CD4-positive, CD25-positive, alpha-beta regulatory T cell (primary cell): ENCODE data around the gene MAGI1. TPM values are rescaled to one million over a fixed set of nuclear protein-coding genes. Genes with fewer than 3 reads are reported as not detected.

Experiments used
- ATAC-seq, 2 donors: fragments of 150-1000 bp; cut with Tn5 transposase; one replicate each; pipeline ENCODE4 v1.10.0; 2021; ENCODE audit warnings: low read depth in 2 of 2, moderate number of reproducible peaks in 2 of 2, moderate library complexity in 1 of 2
- DNase-seq, 3 donors: peaks; one replicate each; pipeline versions ENCODE4 v3.0.0 to v3.0.0-alpha.2; 2012 to 2022; ENCODE audit warnings: mixed read lengths in 1 of 3
- H3K27ac ChIP-seq: one replicate; pipeline ENCODE4 v1.7.0; 2013; ENCODE audit warnings: mild to moderate bottlenecking, low read length; ENCODE audit not compliant: insufficient read depth, poor library complexity, severe bottlenecking
- H3K27me3 ChIP-seq: one replicate; pipeline ENCODE4 v1.7.0; 2013; ENCODE audit warnings: low read length; ENCODE audit not compliant: control insufficient read depth, insufficient read depth
- H3K36me3 ChIP-seq: one replicate; pipeline ENCODE4 v1.7.0; 2013; ENCODE audit warnings: mild to moderate bottlenecking, low read length, moderate library complexity; ENCODE audit not compliant: control insufficient read depth, insufficient read depth
- H3K4me1 ChIP-seq: 2 replicates; pipeline ENCODE4 v1.7.0; 2013; ENCODE audit warnings: mild to moderate bottlenecking, low read length; ENCODE audit not compliant: insufficient read depth, control insufficient read depth, poor library complexity, severe bottlenecking
- H3K4me3 ChIP-seq: one replicate; pipeline ENCODE4 v1.7.0; 2013; ENCODE audit warnings: low read depth, mild to moderate bottlenecking, low read length, moderate library complexity
- H3K9me3 ChIP-seq, 2 experiments: 1 replicate in 1 of 2; 2 replicates in 1 of 2; pipeline ENCODE4 v1.7.0; 2013; ENCODE audit warnings: low read length in 2 of 2, mild to moderate bottlenecking in 1 of 2, moderate library complexity in 1 of 2; ENCODE audit not compliant: control insufficient read depth in 2 of 2
- H3K27ac Mint-ChIP-seq, 3 donors: one replicate each; pipeline ENCODE4 v1.8.0; 2020 to 2022; ENCODE audit warnings: mild to moderate bottlenecking in 3 of 3, mixed read lengths in 3 of 3, moderate library complexity in 2 of 3
- H3K27me3 Mint-ChIP-seq: one replicate; pipeline ENCODE4 v1.8.0; 2022; ENCODE audit warnings: mild to moderate bottlenecking, mixed read lengths
- H3K36me3 Mint-ChIP-seq: one replicate; pipeline ENCODE4 v1.8.0; 2020; ENCODE audit warnings: mixed read lengths
- H3K4me1 Mint-ChIP-seq, 4 donors: one replicate each; pipeline ENCODE4 v1.8.0; 2020 to 2022; ENCODE audit warnings: mixed read lengths in 4 of 4, mild to moderate bottlenecking in 1 of 4
- H3K4me3 Mint-ChIP-seq, 4 donors: one replicate each; pipeline ENCODE4 v1.8.0; 2020 to 2022; ENCODE audit warnings: mild to moderate bottlenecking in 4 of 4, mixed read lengths in 4 of 4, moderate library complexity in 3 of 4
- H3K9me3 Mint-ChIP-seq, 7 donors: one replicate each; pipeline ENCODE4 v1.8.0; 2020 to 2022; ENCODE audit warnings: mixed read lengths in 7 of 7, mild to moderate bottlenecking in 3 of 7, moderate library complexity in 2 of 7
- polyA plus RNA-seq, 4 donors: library from polyadenylated mRNA; unstranded; fragments of 300-500 nt; fragmentation: Illumina TruSeq; gene quantifications; one replicate each; pipeline ENCODE4 v1.2.3, GENCODE V29; 2021
- total RNA-seq: library from RNA; stranded (reverse); gene quantifications from one replicate; pipeline ENCODE4 v1.2.3, GENCODE V29; 2022

Gene MAGI1
- total and polyA plus RNA-seq, 5 donors from 2014 or later, result 0.10 to 0.44 (median 0.19) TPM; not detected in 1

GRCh38 chr3:65820600-65820999, 218.1 kb downstream of the MAGI1 start:
- Mint-ChIP-seq H3K27ac (no peak overlapping the region), H3K4me3 (no peak overlapping the region), H3K36me3 (no peaks in the 10 kb centered on the region)

GRCh38 chr3:65819896-65820295, 218.8 kb downstream of the MAGI1 start:
- Histone ChIP-seq H3K9me3 (no peaks in the 10 kb centered on the region), H3K4me1 (no peaks in the 10 kb centered on the region), H3K27me3 (no peaks in the 10 kb centered on the region), H3K4me3 (no peak overlapping the region), H3K27ac (no peak overlapping the region), H3K36me3 (no peaks in the 10 kb centered on the region)
- no peak overlapping the region for H3K27ac Mint-ChIP-seq
- no peaks in the 10 kb centered on the region for H3K27me3 Mint-ChIP-seq
- H3K36me3 Mint-ChIP-seq, result no peaks in the 10 kb centered on the region
- H3K4me1 Mint-ChIP-seq, result no peaks in the 10 kb centered on the region
- peaks cover 0 to 8% (median 0%) of the 10 kb centered on the region in 7 donors for H3K9me3 Mint-ChIP-seq
- H3K4me3 Mint-ChIP-seq, result no peak overlapping the region
- DNase-seq (no peak), ATAC-seq (no peak)

More at GRCh38 chr3:65820600-65820999, 218.1 kb downstream of the MAGI1 start:
- Mint-ChIP-seq H3K4me1 (no peaks in the 10 kb centered on the region), H3K27me3 (no peaks in the 10 kb centered on the region), H3K9me3 (peaks cover 0 to 8% (median 0%) of the 10 kb centered on the region in 7 donors)
- Histone ChIP-seq H3K4me3 (no peak overlapping the region), H3K4me1 (no peaks in the 10 kb centered on the region), H3K27me3 (no peaks in the 10 kb centered on the region), H3K9me3 (no peaks in the 10 kb centered on the region), H3K36me3 (no peaks in the 10 kb centered on the region), H3K27ac (no peak overlapping the region)
- no peak for DNase-seq
- no peak for ATAC-seq

GRCh38 chr3:65817553-65818126, 221.1 kb downstream of the MAGI1 start:
- Histone ChIP-seq H3K36me3 (no peaks in the 10 kb centered on the region), H3K27me3 (no peaks in the 10 kb centered on the region), H3K4me1 (no peaks in the 10 kb centered on the region), H3K4me3 (no peak overlapping the region), H3K9me3 (no peaks in the 10 kb centered on the region), H3K27ac (no peak overlapping the region)
- Mint-ChIP-seq H3K4me3 (no peak overlapping the region), H3K4me1 (no peaks in the 10 kb centered on the region), H3K27ac (no peak overlapping the region), H3K27me3 (no peaks in the 10 kb centered on the region), H3K9me3 (peaks cover 0 to 8% (median 0%) of the 10 kb centered on the region in 7 donors), H3K36me3 (no peaks in the 10 kb centered on the region)
- no peak for DNase-seq
- ATAC-seq, result no peak

- H3K27ac ChIP-seq, result no peak overlapping the region
- H3K27ac Mint-ChIP-seq, result no peak overlapping the region
- H3K27me3 ChIP-seq, result no peaks in the 10 kb centered on the region
- no peak for ATAC-seq
- H3K36me3 Mint-ChIP-seq, result no peaks in the 10 kb centered on the region
- no peaks in the 10 kb centered on the region for H3K4me1 Mint-ChIP-seq
- H3K4me1 ChIP-seq, result no peaks in the 10 kb centered on the region
- H3K9me3 ChIP-seq, result no peaks in the 10 kb centered on the region
- H3K4me3 Mint-ChIP-seq, result no peak overlapping the region
- no peak overlapping the region for H3K4me3 ChIP-seq
- no peaks in the 10 kb centered on the region for H3K27me3 Mint-ChIP-seq
- H3K9me3 Mint-ChIP-seq, result peaks cover 0 to 8% (median 0%) of the 10 kb centered on the region in 7 donors
- H3K36me3 ChIP-seq, result no peaks in the 10 kb centered on the region
- DNase-seq, result no peak
Observed at GRCh38 chr3:65816208-65816607, 222.5 kb downstream of the MAGI1 start.

GRCh38 chr3:65814845-65815578, 223.7 kb downstream of the MAGI1 start:
- no peaks in the 10 kb centered on the region for H3K27me3 ChIP-seq
- peaks cover 0 to 8% (median 0%) of the 10 kb centered on the region in 7 donors for H3K9me3 Mint-ChIP-seq
- no peaks in the 10 kb centered on the region for H3K36me3 ChIP-seq
- H3K4me1 ChIP-seq, result no peaks in the 10 kb centered on the region
- no peak overlapping the region for H3K4me3 ChIP-seq
- no peak overlapping the region for H3K4me3 Mint-ChIP-seq
- no peaks in the 10 kb centered on the region for H3K27me3 Mint-ChIP-seq
- ATAC-seq (no peak), DNase-seq (no peak)
- no peak overlapping the region for H3K27ac ChIP-seq
- no peaks in the 10 kb centered on the region for H3K4me1 Mint-ChIP-seq
- H3K27ac Mint-ChIP-seq, result no peak overlapping the region
- no peaks in the 10 kb centered on the region for H3K9me3 ChIP-seq
- no peaks in the 10 kb centered on the region for H3K36me3 Mint-ChIP-seq

GRCh38 chr3:65811892-65812291, 226.8 kb downstream of the MAGI1 start:
- H3K4me3 Mint-ChIP-seq, result no peak overlapping the region
- no peaks in the 10 kb centered on the region for H3K27me3 Mint-ChIP-seq
- H3K9me3 Mint-ChIP-seq, result peaks cover 0 to 3% (median 0%) of the 10 kb centered on the region in 7 donors
- Histone ChIP-seq H3K27me3 (no peaks in the 10 kb centered on the region), H3K4me3 (no peak overlapping the region), H3K36me3 (no peaks in the 10 kb centered on the region), H3K9me3 (no peaks in the 10 kb centered on the region), H3K27ac (no peak overlapping the region), H3K4me1 (no peaks in the 10 kb centered on the region)
- DNase-seq (no peak), ATAC-seq (no peak)
- H3K36me3 Mint-ChIP-seq, result no peaks in the 10 kb centered on the region
- H3K27ac Mint-ChIP-seq, result no peak overlapping the region
- no peaks in the 10 kb centered on the region for H3K4me1 Mint-ChIP-seq

GRCh38 chr3:65811086-65811761, 227.5 kb downstream of the MAGI1 start:
- Mint-ChIP-seq H3K27me3 (no peaks in the 10 kb centered on the region), H3K4me3 (no peak overlapping the region)
- no peaks in the 10 kb centered on the region for H3K9me3 ChIP-seq

More at GRCh38 chr3:65811086-65811761, 227.5 kb downstream of the MAGI1 start:
- Histone ChIP-seq H3K27me3 (no peaks in the 10 kb centered on the region), H3K4me1 (no peaks in the 10 kb centered on the region), H3K27ac (no peak overlapping the region), H3K36me3 (no peaks in the 10 kb centered on the region), H3K4me3 (no peak overlapping the region)
- no peaks in the 10 kb centered on the region for H3K4me1 Mint-ChIP-seq
- DNase-seq (no peak), ATAC-seq (no peak)
- H3K27ac Mint-ChIP-seq, result no peak overlapping the region
- H3K36me3 Mint-ChIP-seq, result no peaks in the 10 kb centered on the region
- H3K9me3 Mint-ChIP-seq, result peaks cover 0 to 3% (median 0%) of the 10 kb centered on the region in 7 donors
